Activated gamma-delta T cell treated with Interleukin-2 at 50 U/mL for 16 hours (primary cell): ENCODE data around the gene HEY2.
"Not testable (repeated sequence)": the region's sequence is repeated elsewhere in the genome, so short reads cannot be mapped to it uniquely, and the experiment has no call there.

Source experiments
- DNase-seq: peaks from one replicate; pipeline ENCODE4 v3.0.0-alpha.2; 2020

HEY2 gene

GRCh38 chr6:125749173-125749864 lies at the start of gene HEY2:
HEY2 (plus strand) TSS chr6:125749632; CDS start chr6:125749777, 145 bp downstream.
- peak; percentile 74 for DNase-seq

DNA sequence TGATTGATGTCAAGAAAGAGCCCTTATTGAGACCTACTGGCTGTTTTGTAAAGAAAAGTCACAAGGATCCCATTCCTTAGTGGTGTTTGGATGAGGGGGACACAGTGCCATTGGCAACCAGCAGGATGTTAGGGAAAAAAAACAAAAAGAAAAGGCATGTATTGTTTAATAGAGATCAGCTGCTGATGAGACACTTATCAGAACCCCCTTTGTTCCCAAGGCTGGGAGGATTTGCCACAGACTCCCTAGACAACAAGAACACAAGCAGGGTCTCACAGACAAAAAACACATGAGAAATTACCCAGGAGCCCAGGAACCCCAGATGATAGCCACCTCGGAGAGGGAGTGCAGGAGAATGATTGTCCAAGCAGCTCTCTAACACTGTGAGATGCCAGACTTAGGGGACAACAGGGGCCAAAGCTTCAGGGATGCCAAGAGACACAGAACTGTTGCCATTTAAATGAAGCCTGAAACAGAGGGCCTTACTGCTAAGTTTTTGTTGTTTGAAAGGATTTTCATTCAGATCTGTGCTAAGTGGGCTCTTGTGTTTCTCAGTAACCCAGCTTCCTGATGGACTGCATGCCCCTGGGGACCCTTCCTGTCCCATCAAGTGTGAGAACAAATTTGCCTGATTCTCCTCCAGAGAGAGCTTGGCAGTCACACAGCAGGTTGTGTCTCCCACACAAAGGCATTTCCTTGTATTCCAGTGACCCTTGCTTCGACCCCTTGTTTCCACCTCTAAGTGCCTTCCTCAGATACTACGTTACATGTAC lies 48.7 kb upstream of the HEY2 start:
- DNase-seq = no peak

GRCh38 chr6:125701354-125701668 lies 48.1 kb upstream of the HEY2 start:
- no peak for DNase-seq

- not testable (repeated sequence) for DNase-seq
Observed at GRCh38 chr6:125703882-125704281, 45.5 kb upstream of the HEY2 start.

DNA sequence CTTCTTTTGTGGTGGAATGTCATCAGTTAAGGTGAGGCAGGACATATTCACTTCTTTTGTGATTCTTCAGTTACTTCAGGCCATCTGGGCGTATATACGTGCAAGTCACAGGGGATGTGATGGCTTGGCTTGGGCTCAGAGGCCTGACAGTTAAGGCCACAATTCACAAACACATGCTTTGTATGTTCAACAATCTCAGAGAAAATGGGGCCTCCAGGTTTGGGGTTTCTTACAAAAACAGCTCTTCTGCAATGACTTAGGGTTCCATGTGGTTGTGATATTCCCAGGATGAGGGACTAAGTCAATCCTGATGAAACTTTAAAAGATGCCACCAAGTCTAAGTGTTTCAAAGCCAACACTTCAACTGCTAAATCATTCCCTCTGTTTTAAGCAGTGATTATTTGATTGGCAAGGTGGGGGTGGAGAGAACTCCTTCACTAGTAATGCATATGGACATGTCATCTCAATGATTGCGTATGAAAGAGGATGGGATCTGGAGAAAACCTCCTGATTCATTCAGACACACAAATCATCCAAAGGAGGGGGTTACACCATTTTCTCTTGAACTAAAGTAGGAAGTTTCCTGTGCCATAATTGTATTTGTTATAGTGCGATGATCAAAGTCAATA lies 41.7 kb upstream of the HEY2 start:
- DNase-seq = no peak

GRCh38 chr6:125711013-125711675 lies 38.3 kb upstream of the HEY2 start:
- DNase-seq = no peak

GRCh38 chr6:125714441-125715090 lies 34.9 kb upstream of the HEY2 start:
- no peak for DNase-seq

GRCh38 chr6:125717120-125717731 lies 32.2 kb upstream of the HEY2 start:
- DNase-seq = no peak

GRCh38 chr6:125718109-125718508 lies 31.3 kb upstream of the HEY2 start:
- no peak for DNase-seq

GRCh38 chr6:125722886-125723285 lies 26.5 kb upstream of the HEY2 start:
- no peak for DNase-seq

- DNase-seq = no peak
Observed at GRCh38 chr6:125727216-125727615, 22.2 kb upstream of the HEY2 start.

GRCh38 chr6:125728739-125729138 lies 20.7 kb upstream of the HEY2 start:
- no peak for DNase-seq

DNA sequence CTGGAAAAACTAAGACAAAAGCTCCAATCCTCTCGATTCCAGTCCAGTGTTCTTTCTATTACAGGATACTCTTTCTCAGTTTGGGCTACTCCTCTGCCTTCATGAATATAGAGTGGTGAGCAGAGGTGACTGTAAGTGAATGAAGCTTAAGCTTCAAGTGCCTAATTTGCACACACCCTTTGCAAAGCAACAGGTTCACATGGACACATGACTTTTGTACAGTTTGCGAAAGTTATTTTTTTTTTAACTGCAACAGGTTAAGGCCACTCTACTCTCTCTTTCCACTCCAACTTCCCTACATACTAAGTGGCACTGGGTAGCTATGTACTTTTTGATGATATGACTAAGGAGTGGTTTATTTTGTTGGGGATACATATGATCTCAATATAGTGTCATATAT lies 19.4 kb upstream of the HEY2 start:
- DNase-seq = no peak

DNA sequence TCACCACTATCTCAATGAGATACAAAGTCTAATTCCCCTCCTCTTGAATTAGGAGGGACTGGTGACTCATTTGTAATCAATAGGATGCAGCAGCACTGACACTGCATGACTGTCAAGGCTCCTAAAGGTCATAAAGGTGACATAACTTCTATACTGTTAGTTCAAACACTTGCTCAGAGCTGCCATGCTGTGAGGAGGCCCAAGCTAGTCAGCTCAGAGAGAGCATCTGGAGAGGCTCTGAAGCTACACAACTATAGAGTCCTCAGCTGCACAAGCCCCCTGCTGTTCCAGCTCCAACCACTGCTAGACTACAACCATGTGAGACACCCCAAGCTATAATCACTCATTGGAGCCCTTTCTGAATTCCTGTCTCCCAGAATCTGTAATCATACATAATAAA lies 17.0 kb upstream of the HEY2 start:
- no peak for DNase-seq

DNA sequence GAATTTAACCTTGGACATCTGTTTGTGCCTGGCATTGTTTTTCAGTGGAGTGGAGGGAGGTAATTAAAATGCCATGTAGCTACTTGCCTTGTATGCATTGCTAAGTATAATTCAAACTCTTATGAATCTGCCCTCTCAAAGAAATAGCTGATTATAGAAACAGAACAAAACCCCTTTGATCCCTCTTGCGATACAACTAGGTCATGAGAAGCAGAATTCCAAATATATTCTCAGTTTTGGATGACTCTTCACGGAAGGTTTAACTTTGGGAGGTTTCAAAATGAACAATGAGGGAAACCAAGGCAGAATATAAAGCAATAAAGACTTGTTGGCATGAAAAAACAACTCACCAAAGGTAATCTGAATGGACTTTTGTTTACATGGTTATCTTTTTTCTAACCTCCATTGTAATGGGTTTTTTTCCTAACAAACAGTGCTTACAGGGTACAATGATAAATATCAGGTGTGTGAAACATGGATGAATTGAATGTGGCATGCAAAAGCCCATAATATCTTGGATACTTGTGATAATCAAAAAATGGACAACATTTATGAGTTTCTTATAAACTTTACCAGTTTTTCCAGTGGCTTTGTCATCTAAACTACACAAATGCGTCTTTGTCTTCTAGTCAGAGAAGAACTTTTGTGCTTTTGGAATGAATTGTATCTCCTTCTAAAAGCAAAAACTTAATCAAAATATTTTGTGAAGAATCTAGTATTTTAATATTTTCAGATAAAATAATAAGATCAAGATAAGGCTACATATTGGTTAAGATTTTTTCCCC lies 15.7 kb upstream of the HEY2 start:
- no peak for DNase-seq

DNA sequence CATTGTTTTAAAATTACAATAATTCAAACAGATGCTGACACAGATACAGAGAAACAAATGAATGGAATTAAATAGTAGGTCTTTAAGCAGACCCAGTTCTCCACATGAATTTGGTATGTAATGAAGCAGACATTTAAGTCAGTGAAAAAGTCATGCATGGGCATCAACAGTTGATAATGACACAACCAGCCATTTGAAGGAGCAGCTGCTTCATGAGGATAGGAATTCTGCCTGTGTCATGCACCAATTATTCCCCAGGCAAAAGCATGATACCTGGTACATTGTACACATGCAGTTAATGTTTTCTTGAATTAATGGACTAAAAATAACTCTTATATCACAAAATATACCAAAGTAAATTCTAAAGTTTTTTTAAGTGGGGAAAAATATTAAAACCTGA lies 11.2 kb upstream of the HEY2 start:
- DNase-seq = no peak

GRCh38 chr6:125739364-125739763 lies 10.1 kb upstream of the HEY2 start:
- no peak for DNase-seq

DNA sequence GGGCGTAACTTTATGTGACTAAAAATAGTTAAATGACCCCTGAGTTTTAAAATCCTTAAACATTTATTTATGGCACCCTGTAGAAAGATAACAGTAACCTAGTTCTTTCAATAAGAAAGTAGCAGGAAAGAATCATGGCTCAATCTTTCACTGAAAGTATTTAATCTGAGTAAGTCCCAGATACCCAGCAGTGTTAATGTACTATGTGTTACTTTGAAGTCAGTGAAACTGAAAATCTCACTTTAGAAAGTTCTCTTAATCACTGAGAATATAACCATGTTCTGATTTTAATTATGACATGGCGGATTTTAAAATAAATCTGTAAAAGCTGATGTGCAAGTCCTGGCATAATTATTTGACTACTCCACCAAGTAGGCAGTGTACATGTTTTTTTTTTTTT lies 8.1 kb upstream of the HEY2 start:
- DNase-seq = no peak

- DNase-seq = no peak
Observed at GRCh38 chr6:125742024-125742423, 7.4 kb upstream of the HEY2 start.

- DNase-seq = no peak
Observed at GRCh38 chr6:125742464-125743120, 6.8 kb upstream of the HEY2 start.

DNA sequence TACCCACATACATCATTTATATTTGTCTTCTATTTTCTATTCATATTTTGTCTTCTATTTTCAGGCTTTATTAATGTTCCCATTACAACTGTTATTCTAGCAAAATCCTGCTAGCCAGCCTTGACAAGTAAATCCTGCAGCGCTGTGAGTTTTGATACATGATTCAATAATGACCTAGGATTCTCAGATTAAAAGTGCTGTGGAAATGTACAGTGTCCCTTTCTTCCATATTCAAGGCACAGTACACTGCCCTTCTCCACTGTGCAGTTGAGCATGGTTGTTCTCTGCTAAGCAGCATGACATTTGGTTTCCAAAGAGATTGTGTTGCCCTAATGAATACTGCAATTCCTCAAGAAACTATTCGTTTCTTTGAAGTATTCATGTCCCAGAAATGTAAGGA lies 5.8 kb upstream of the HEY2 start:
- no peak for DNase-seq
